Astrocyte (in vitro differentiated cells and primary cell): ENCODE results near the gene BCKDHB. TPM values are rescaled to one million over a fixed set of nuclear protein-coding genes. Genes with fewer than 3 reads are reported as not detected.

Experiments used
- DNase-seq: peaks from one replicate; pipeline ENCODE4 v3.0.0-alpha.2; 2010; ENCODE audit warnings: low read depth
- FAIRE-seq: peaks from 2 replicates; lab custom pipeline; 2011; peaks lifted over from hg19 to GRCh38; lab: Jason Lieb, UNC
- H2AFZ ChIP-seq: 2 replicates; pipeline ENCODE4 v1.6.0; 2012; ENCODE audit warnings: low read depth, low read length, inconsistent platforms
- H3K27ac ChIP-seq: 2 replicates; pipeline ENCODE4 v1.5.1; 2011; ENCODE audit warnings: low read depth, low read length, inconsistent platforms
- H3K27me3 ChIP-seq: 2 replicates; pipeline ENCODE4 v1.6.0; 2011; ENCODE audit warnings: low read length, inconsistent platforms; ENCODE audit not compliant: insufficient read depth
- H3K36me3 ChIP-seq: 2 replicates; pipeline ENCODE4 v1.5.1; 2011; ENCODE audit warnings: low read length, inconsistent platforms; ENCODE audit not compliant: insufficient read depth
- H3K4me1 ChIP-seq: 2 replicates; pipeline ENCODE4 v1.5.1; 2011; ENCODE audit warnings: low read length, inconsistent platforms; ENCODE audit not compliant: insufficient read depth
- H3K4me2 ChIP-seq: 2 replicates; pipeline ENCODE4 v1.6.0; 2012; ENCODE audit warnings: low read length, inconsistent platforms
- H3K4me3 ChIP-seq: 2 replicates; pipeline ENCODE4 v1.5.1; 2011; ENCODE audit warnings: low read depth, mild to moderate bottlenecking, low read length, inconsistent platforms; ENCODE audit not compliant: insufficient read depth
- H3K79me2 ChIP-seq: 2 replicates; pipeline ENCODE4 v1.6.0; 2012; ENCODE audit warnings: mild to moderate bottlenecking, low read length, inconsistent platforms; ENCODE audit not compliant: insufficient read depth
- H3K9ac ChIP-seq: 2 replicates; pipeline ENCODE4 v1.6.0; 2012; ENCODE audit warnings: mild to moderate bottlenecking, low read length, inconsistent platforms
- H3K9me3 ChIP-seq: 2 replicates; pipeline ENCODE4 v1.5.1; 2012; ENCODE audit warnings: low read depth, mild to moderate bottlenecking, low read length, inconsistent platforms; ENCODE audit not compliant: insufficient read depth
- H4K20me1 ChIP-seq: 2 replicates; pipeline ENCODE4 v1.6.0; 2012; ENCODE audit warnings: low read length, inconsistent platforms; ENCODE audit not compliant: insufficient read depth
- H3K27ac Mint-ChIP-seq: one replicate; pipeline ENCODE4 v1.8.0; 2021; ENCODE audit warnings: mild to moderate bottlenecking, mixed read lengths; ENCODE audit not compliant: unreplicated experiment
- H3K27me3 Mint-ChIP-seq: one replicate; pipeline ENCODE4 v1.8.0; 2021; ENCODE audit warnings: low read depth, mixed read lengths; ENCODE audit not compliant: unreplicated experiment
- H3K36me3 Mint-ChIP-seq: one replicate; pipeline ENCODE4 v1.8.0; 2021; ENCODE audit warnings: low read depth, mixed read lengths; ENCODE audit not compliant: unreplicated experiment
- H3K4me1 Mint-ChIP-seq: one replicate; pipeline ENCODE4 v1.8.0; 2021; ENCODE audit warnings: low read depth, mixed read lengths; ENCODE audit not compliant: unreplicated experiment
- H3K4me3 Mint-ChIP-seq: one replicate; pipeline ENCODE4 v1.8.0; 2021; ENCODE audit warnings: mild to moderate bottlenecking, moderate library complexity, mixed read lengths; ENCODE audit not compliant: unreplicated experiment
- H3K9me3 Mint-ChIP-seq: one replicate; pipeline ENCODE4 v1.8.0; 2021; ENCODE audit warnings: mild to moderate bottlenecking, mixed read lengths; ENCODE audit not compliant: unreplicated experiment
- EZH2 ChIP-seq: IDR thresholded peaks from 2 replicates; pipeline ENCODE4 v1.6.1; 2012; ENCODE audit warnings: mild to moderate bottlenecking, low read length, inconsistent platforms; ENCODE audit not compliant: insufficient read depth
- total RNA-seq: library from RNA; stranded (reverse); gene quantifications from 2 replicates; pipeline ENCODE4 v1.2.1, GENCODE V29; 2021
- TF ChIP-seq, protein P1 (sequence below): IDR thresholded peaks from 2 replicates; pipeline ENCODE4 v1.5.1; 2011; ENCODE audit warnings: low read depth, mild to moderate bottlenecking, inconsistent platforms, low read length, moderate library complexity; ENCODE audit not compliant: insufficient read depth

BCKDHB gene
- total RNA-seq, 1 donor from 2014 or later: 18.4 TPM

DNA sequence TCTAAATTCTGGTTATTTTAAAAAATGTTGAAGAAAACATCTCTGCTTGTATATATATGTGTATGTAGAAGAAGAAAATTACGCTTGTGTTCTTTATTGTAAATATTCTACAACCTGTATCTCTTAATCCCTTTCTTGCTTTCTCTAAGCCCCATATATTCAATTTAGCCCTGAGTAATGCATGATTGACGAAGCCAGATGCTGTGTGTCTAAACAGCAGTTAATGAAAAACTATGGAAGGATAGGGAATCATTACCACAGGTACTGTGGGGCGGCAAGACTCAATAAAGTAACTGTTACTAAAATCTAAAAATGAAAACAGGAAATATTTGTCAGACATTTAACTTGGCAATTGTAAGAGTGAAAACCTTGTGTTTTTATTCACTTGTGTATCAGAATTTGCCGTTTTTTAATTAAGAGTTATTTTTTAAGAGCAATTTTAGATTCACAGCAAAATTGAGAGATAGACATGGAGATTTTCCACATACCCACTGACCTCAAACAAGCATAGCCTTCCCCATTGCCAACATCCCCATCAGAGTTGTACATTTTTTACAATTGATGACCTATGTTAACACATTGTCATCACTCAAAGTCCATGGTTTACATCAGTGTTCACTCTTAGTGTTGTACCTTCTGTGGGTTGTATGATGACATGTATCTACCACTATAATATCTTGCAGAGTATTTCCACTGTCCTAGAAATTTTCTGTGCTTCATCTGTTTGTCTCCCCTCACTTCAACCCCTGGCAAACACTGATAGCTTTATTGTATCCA is 76.7 kb downstream of the BCKDHB start:
- H3K27me3 Mint-ChIP-seq: no peaks in the 10 kb centered on the region
- Histone ChIP-seq H3K36me3 (no peaks in the 10 kb centered on the region), H3K4me3 (no peak overlapping the region), H4K20me1 (no peaks in the 10 kb centered on the region), H3K4me1 (peaks cover 14% of the 10 kb centered on the region), H2AFZ (no peak overlapping the region), H3K27ac (no peak overlapping the region), H3K4me2 (no peak overlapping the region), H3K27me3 (no peaks in the 10 kb centered on the region), H3K9me3 (no peaks in the 10 kb centered on the region), H3K79me2 (no peaks in the 10 kb centered on the region), H3K9ac (no peak overlapping the region)
- no peak for DNase-seq
- no peak overlapping the region for H3K4me3 Mint-ChIP-seq
- H3K9me3 Mint-ChIP-seq: no peaks in the 10 kb centered on the region
- peaks cover 2% of the 10 kb centered on the region for H3K36me3 Mint-ChIP-seq
- H3K4me1 Mint-ChIP-seq: peaks cover 13% of the 10 kb centered on the region
- TF ChIP-seq EZH2: no peak
- FAIRE-seq: no peak
- H3K27ac Mint-ChIP-seq: no peak overlapping the region

DNA sequence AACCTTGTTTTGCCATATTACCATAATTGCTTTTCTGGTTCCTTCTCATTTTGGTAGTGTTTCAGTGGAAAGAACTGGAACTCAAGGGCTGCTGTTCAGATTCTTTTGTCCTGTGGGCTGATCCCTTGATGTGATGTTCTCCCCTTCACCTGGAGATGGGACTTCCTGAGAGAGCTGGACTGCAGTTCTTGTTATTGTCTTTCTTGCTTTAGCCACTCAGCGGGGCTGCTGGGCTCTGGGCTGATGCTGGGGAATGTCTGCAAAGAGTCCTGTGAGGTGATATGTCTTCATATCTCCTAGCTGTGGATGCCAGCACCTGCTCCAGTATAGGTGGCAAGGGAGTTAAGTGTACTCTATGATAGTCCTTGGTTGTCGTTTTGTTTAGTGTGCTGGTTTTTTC is 79.0 kb downstream of the BCKDHB start:
- Histone ChIP-seq H3K4me1 (peaks cover 14% of the 10 kb centered on the region), H2AFZ (no peak overlapping the region), H3K27ac (no peak overlapping the region), H3K4me2 (no peak overlapping the region), H3K9me3 (no peaks in the 10 kb centered on the region), H3K4me3 (no peak overlapping the region), H4K20me1 (no peaks in the 10 kb centered on the region), H3K9ac (no peak overlapping the region), H3K79me2 (no peaks in the 10 kb centered on the region), H3K36me3 (no peaks in the 10 kb centered on the region), H3K27me3 (no peaks in the 10 kb centered on the region)
- DNase-seq (no peak), FAIRE-seq (no peak)
- Mint-ChIP-seq H3K27ac (no peak overlapping the region), H3K4me3 (no peak overlapping the region), H3K36me3 (peaks cover 2% of the 10 kb centered on the region), H3K27me3 (no peaks in the 10 kb centered on the region), H3K4me1 (peaks cover 9% of the 10 kb centered on the region), H3K9me3 (no peaks in the 10 kb centered on the region)
- no peak for TF ChIP-seq EZH2
- TF ChIP-seq, protein P1, sequence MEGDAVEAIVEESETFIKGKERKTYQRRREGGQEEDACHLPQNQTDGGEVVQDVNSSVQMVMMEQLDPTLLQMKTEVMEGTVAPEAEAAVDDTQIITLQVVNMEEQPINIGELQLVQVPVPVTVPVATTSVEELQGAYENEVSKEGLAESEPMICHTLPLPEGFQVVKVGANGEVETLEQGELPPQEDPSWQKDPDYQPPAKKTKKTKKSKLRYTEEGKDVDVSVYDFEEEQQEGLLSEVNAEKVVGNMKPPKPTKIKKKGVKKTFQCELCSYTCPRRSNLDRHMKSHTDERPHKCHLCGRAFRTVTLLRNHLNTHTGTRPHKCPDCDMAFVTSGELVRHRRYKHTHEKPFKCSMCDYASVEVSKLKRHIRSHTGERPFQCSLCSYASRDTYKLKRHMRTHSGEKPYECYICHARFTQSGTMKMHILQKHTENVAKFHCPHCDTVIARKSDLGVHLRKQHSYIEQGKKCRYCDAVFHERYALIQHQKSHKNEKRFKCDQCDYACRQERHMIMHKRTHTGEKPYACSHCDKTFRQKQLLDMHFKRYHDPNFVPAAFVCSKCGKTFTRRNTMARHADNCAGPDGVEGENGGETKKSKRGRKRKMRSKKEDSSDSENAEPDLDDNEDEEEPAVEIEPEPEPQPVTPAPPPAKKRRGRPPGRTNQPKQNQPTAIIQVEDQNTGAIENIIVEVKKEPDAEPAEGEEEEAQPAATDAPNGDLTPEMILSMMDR: no peak

DNA sequence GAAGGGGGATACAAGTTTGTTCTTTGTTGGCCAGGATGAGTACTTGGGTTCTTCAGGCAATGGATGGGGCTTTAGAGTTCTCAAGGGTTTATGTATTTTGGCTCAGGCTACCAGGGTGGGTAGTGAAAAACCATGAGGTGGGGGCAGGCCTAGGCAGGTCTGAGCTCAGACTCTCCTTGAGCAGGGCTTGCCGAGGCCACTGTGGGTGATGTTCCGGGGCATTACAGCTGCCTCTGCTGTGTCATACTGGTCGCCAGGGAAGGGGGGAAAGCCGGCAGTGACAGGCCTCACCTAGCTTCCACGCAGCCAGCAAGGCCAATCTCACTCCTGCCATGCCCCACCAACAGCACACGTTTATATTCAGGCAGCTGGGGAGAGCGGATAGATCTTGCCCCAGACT is 79.6 kb downstream of the BCKDHB start:
- no peak overlapping the region for H3K4me3 ChIP-seq
- H3K4me1 Mint-ChIP-seq: peaks cover 9% of the 10 kb centered on the region
- no peak overlapping the region for H3K27ac ChIP-seq
- H3K36me3 Mint-ChIP-seq: peaks cover 2% of the 10 kb centered on the region
- no peaks in the 10 kb centered on the region for H4K20me1 ChIP-seq
- FAIRE-seq: no peak
- DNase-seq: no peak
- no peak overlapping the region for H3K4me3 Mint-ChIP-seq
- H3K4me1 ChIP-seq: peaks cover 14% of the 10 kb centered on the region
- no peaks in the 10 kb centered on the region for H3K9me3 ChIP-seq
- no peak overlapping the region for H3K9ac ChIP-seq
- H3K27me3 Mint-ChIP-seq: no peaks in the 10 kb centered on the region
- H3K27ac Mint-ChIP-seq: no peak overlapping the region
- no peaks in the 10 kb centered on the region for H3K9me3 Mint-ChIP-seq
- H3K36me3 ChIP-seq: no peaks in the 10 kb centered on the region
- H3K4me2 ChIP-seq: no peak overlapping the region
- no peak for TF ChIP-seq EZH2
- TF ChIP-seq, protein P1: no peak
- no peaks in the 10 kb centered on the region for H3K79me2 ChIP-seq
- no peak overlapping the region for H2AFZ ChIP-seq
- no peaks in the 10 kb centered on the region for H3K27me3 ChIP-seq
